ENCODE results near the gene EEF1A2.

Gene EEF1A2

DNA sequence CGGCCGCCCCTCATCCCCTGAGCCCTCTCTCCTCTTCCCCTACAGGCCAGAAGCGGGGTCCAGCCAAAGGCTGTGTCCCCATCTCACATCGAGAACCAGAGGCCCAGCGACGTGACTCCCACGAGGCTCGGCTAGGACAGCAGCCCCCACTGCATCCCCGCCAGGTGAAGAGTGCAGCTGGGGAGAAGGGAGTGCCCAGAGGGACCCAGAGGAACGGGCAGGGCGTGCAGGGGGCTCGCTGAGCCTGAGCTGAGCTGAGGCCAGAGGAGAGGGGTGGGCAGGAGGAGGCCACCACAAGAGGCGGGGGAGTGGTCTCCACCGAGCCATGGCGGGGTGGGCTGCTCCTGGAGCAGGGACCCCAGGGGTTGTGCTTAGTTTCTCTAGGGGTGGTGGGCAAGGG is 59.0 kb downstream of the EEF1A2 start:
- no peak for DNase-seq
- TF ChIP-seq GATA1 (IDR thresholded peaks at IDR 0.05; ENCODE audit: low read depth, low read length) (no peak), POLR2A (IDR thresholded peaks at IDR 0.05; ENCODE audit: low read length) (no peak)

DNA sequence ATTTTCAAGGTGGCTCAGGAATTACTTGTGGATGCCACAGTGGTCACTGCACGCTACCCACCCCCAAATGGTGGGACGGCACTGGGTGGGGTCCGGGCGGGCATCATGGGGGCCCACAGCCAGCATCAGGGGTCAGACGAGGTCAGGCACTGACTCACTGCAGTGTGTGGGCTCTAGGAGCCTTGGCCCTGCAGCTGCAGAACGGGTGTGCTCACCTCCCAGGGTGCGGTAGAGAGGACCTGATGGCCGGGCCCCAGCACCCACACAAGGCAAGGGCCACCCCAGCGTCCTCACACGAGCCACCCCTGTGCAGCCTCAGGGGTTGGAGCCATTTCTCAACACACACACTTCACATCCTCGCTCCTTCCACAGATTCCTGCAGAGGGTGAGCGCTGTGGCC is 60.8 kb downstream of the EEF1A2 start:
- TF ChIP-seq POLR2A (IDR thresholded peaks at IDR 0.05; ENCODE audit: low read length) (no peak), GATA1 (IDR thresholded peaks at IDR 0.05; ENCODE audit: low read depth, low read length) (no peak)
- DNase-seq = no peak

All from erythroblast (primary cell).